Hematopoietic multipotent progenitor cell treated with erythropoietin and hydrocortisone succinate and interleukin-3 and kit ligand, for 6 days (in vitro differentiated cells): ENCODE data around the gene MCOLN2.

Experiments used
- DNase-seq: peaks from one replicate; pipeline ENCODE4 v3.0.0-alpha.2; 2015

Gene MCOLN2

GRCh38 chr1:84890566-84890965, 106.3 kb downstream of the MCOLN2 start:
- no peak for DNase-seq

GRCh38 chr1:84889437-84889836, 107.5 kb downstream of the MCOLN2 start:
- no peak for DNase-seq

DNA sequence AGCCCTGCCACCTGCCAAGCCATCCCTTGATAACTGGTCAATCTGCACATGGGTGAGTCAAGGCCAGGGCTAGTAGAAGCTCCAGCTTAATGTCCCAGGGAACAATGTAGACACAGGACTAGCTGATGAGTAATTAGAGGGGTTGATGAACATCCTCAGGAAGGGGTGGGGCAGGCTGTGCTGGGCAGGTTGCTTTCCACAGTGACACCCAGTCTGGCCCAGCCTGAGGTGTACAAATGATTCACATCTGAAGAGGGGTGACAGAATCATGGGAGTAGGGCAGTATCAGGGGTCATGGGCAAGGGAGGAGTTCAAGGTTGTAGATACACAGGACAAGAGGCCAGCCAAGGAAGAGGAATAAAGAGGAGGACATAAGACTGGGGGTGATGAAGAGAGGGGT, 108.2 kb downstream of the MCOLN2 start:
- no peak for DNase-seq

DNA sequence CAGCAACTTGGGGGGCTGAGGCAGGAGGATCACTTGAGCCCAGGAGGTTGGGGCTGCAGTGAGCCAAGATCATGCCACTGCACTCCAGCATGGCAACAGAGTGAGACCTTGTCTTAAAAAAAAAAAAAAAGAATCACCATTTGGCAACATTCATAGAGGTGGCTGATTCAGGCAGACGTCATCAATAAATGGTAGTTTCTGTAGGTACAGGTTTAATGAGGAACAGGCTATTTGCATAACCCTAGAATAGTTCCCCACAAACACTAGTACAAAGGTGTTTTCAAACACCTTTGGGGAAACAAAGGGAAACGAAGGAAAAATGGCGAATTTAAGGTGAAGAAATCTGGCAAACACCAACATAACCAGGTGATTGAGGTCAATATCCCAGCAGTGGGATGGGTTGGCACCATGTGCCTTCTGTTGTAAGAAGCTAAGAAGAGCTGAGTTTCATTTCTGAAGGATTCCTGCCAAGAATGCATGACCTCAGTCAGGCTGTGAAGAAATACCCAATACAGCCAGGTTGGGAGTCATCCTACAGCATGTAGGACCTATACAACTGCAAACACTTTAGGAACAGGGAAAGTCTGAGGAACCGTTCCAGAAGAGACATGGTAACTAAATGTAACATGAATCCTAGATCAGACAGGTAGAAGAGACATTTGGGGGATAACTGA, 109.5 kb downstream of the MCOLN2 start:
- no peak for DNase-seq

DNA sequence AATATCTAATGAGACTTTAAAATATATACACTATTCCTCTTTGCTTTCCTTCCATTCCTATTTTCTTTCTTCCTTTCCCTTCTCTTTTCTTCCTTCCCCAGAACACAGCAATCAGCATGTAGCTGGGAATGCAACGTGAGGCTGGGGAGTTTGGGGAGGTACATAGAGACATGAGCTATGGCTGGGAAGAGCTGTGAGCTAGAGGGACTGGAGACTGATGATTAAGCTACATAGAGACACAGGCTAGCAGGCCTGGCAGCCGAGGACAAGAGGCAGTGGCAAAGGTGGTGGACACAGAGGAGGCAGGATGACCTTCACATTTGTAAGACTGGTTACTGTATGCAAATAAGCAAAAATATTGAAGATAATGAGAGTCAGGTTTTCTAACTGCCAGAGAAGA, 111.4 kb downstream of the MCOLN2 start:
- no peak for DNase-seq

- DNase-seq: no peak
These were observed 112.1 kb downstream of the MCOLN2 start for GRCh38 chr1:84884671-84885389.

- no peak for DNase-seq
These were observed 113.6 kb downstream of the MCOLN2 start for GRCh38 chr1:84883286-84883685.

DNA sequence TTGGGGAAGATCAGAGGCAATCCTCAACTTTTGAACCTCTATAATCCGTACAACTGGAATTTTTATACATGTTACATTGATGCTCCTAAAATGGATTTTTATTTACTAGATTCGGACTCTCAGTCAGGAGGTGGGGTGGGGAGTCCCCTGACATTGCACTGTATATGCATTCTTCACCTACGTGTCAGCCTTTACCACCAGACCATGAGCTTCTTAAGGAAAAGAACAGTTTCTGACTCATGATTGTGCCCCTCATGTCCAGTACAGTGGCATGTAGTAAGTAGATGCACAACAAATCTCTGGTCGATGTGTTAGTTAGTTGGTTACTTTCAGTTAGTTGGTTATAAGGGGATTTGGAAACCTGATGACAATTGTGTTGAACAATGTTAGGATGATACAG, 119.3 kb downstream of the MCOLN2 start:
- no peak for DNase-seq

DNA sequence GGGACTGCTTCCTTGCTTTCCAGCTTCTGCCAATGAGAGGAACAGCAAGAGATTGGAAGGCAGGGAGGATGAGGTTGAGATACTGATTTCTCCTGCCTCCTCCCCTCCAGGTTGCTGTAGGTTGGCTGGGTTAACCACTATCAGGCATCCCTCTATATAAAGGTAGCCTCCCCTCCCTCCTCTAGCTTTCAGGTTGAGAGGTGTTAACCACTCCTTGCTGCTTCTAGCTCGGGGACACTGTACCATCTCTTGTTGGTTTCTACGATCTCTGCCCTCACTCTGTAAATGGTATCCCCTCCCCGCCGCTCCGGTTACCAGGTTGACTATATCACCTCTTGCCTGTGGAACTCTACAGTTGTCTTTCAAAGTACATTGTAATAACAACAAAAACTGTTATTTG, 120.6 kb downstream of the MCOLN2 start:
- DNase-seq: no peak
